Measurements from ENCODE around the gene XPNPEP2. TPM values are rescaled to one million over a fixed set of nuclear protein-coding genes. Genes with fewer than 3 reads are reported as not detected.

XPNPEP2 gene
- total RNA-seq, 2 donors from 2014 or later: 0.20 to 0.31 TPM

DNA sequence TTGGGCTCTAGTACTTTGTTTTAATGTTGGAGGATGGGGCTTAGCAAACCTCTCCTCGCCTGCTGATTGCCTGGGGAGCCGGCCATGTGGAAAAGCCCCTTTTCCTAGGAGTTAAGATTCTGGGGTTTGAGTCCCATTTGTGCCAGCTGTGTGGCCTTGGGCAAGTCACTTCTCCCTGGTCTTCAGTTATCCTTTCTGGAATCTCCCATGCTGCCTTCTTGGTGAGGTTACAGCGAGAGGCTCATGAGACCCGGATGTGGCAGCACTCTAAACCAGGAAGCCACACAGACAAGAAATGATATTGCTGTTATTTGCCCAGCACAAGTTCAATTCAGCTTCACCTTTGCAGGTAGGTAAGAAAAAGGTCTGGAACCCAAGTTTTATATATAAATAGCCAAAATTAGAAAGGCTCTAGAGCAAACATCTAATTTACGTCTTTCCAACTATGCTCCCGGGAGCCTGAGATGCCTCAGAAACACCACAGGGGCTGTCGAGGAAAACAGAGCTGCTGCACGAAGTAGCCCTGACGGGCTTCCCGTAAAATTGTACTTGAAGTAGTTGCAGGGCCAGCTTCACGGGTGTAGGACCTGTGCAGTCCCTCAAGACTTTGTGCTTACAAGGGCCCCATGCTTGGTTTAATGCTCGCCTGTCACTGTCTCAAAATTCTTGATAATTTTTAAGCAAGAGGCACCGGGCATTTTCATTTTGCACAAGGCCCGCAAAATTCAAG is 32.7 kb downstream of the XPNPEP2 start:
- no peaks in the 10 kb centered on the region for H3K4me1 ChIP-seq (ENCODE audit: control insufficient read depth, insufficient read depth, low read length)

GRCh38 chrX:129772796-129773431 is 34.1 kb downstream of the XPNPEP2 start:
- Histone ChIP-seq H3K4me3 (ENCODE audit: low read length) (no peak overlapping the region), H3K9ac (ENCODE audit: extremely low read depth, low read length, poor library complexity, severe bottlenecking) (no peak overlapping the region), H3K36me3 (ENCODE audit: control insufficient read depth, insufficient read depth, low read length) (no peaks in the 10 kb centered on the region), H3K27ac (ENCODE audit: low read depth, low read length) (no peak overlapping the region), H3K27me3 (ENCODE audit: control insufficient read depth, insufficient read depth, low read length, poor library complexity, severe bottlenecking) (no peaks in the 10 kb centered on the region), H3K9me3 (ENCODE audit: control insufficient read depth, low read length) (no peaks in the 10 kb centered on the region), H3K4me1 (ENCODE audit: control insufficient read depth, insufficient read depth, low read length) (no peaks in the 10 kb centered on the region)
- Mint-ChIP-seq H3K27ac (no peak overlapping the region), H3K4me3 (no peak overlapping the region), H3K36me3 (ENCODE audit: low read depth) (no peaks in the 10 kb centered on the region), H3K9me3 (no peaks in the 10 kb centered on the region), H3K4me1 (peaks cover 5% of the 10 kb centered on the region), H3K27me3 (ENCODE audit: insufficient read depth) (no peaks in the 10 kb centered on the region)
- WGBS, 2 experiments (ENCODE audit: insufficient coverage in 1 of 2, insufficient read length in 1 of 2): 96 to 100% methylated on average over 4 to 14 of the region's 14 CpGs
- TF ChIP-seq CTCF (conservative IDR thresholded peaks at IDR 0.05): no peak
- DNase-seq: no peak

More for the DNA sequence above, 32.7 kb downstream of the XPNPEP2 start:
- Mint-ChIP-seq H3K9me3 (peaks cover 2% of the 10 kb centered on the region), H3K27ac (no peak overlapping the region), H3K27me3 (ENCODE audit: insufficient read depth) (no peaks in the 10 kb centered on the region), H3K36me3 (ENCODE audit: low read depth) (no peaks in the 10 kb centered on the region), H3K4me3 (no peak overlapping the region), H3K4me1 (peaks cover 5% of the 10 kb centered on the region)
- H3K9ac ChIP-seq (ENCODE audit: extremely low read depth, low read length, poor library complexity, severe bottlenecking): no peak overlapping the region
- no peak for TF ChIP-seq CTCF (conservative IDR thresholded peaks at IDR 0.05)
- H3K27ac ChIP-seq (ENCODE audit: low read depth, low read length): no peak overlapping the region
- H3K9me3 ChIP-seq (ENCODE audit: control insufficient read depth, low read length): no peaks in the 10 kb centered on the region
- no peaks in the 10 kb centered on the region for H3K36me3 ChIP-seq (ENCODE audit: control insufficient read depth, insufficient read depth, low read length)
- no peaks in the 10 kb centered on the region for H3K27me3 ChIP-seq (ENCODE audit: control insufficient read depth, insufficient read depth, low read length, poor library complexity, severe bottlenecking)
- DNase-seq: no peak
- WGBS, 2 experiments (ENCODE audit: insufficient coverage in 1 of 2, insufficient read length in 1 of 2): 90 to 92% methylated on average over 4 to 14 of the region's 14 CpGs
- no peak overlapping the region for H3K4me3 ChIP-seq (ENCODE audit: low read length)

GRCh38 chrX:129773649-129774458 is 35.1 kb downstream of the XPNPEP2 start:
- no peak overlapping the region for H3K4me3 Mint-ChIP-seq
- no peaks in the 10 kb centered on the region for H3K9me3 ChIP-seq (ENCODE audit: control insufficient read depth, low read length)
- 95% methylated on average over 3 of the region's 4 CpGs; no CpG with 5 or more reads in 1 of the 2 experiments for WGBS, 2 experiments (ENCODE audit: insufficient coverage in 1 of 2, insufficient read length in 1 of 2)
- no peaks in the 10 kb centered on the region for H3K36me3 ChIP-seq (ENCODE audit: control insufficient read depth, insufficient read depth, low read length)
- H3K27ac ChIP-seq (ENCODE audit: low read depth, low read length): no peak overlapping the region
- no peaks in the 10 kb centered on the region for H3K27me3 ChIP-seq (ENCODE audit: control insufficient read depth, insufficient read depth, low read length, poor library complexity, severe bottlenecking)
- DNase-seq: no peak
- H3K27me3 Mint-ChIP-seq (ENCODE audit: insufficient read depth): no peaks in the 10 kb centered on the region
- no peak overlapping the region for H3K4me3 ChIP-seq (ENCODE audit: low read length)
- H3K9me3 Mint-ChIP-seq: no peaks in the 10 kb centered on the region
- H3K27ac Mint-ChIP-seq: no peak overlapping the region
- H3K9ac ChIP-seq (ENCODE audit: extremely low read depth, low read length, poor library complexity, severe bottlenecking): no peak overlapping the region
- peaks cover 5% of the 10 kb centered on the region for H3K4me1 Mint-ChIP-seq
- TF ChIP-seq CTCF (conservative IDR thresholded peaks at IDR 0.05): no peak
- H3K4me1 ChIP-seq (ENCODE audit: control insufficient read depth, insufficient read depth, low read length): no peaks in the 10 kb centered on the region
- H3K36me3 Mint-ChIP-seq (ENCODE audit: low read depth): no peaks in the 10 kb centered on the region

Measured in endodermal cell (in vitro differentiated cells).